Measurements from ENCODE around the gene HIPK4. TPM values are rescaled to one million over a fixed set of nuclear protein-coding genes. Genes with fewer than 3 reads are reported as not detected.

Gene HIPK4
- total and polyA plus RNA-seq, 2 experiments from 2014 or later, result 0.21 to 0.52 TPM

- TF ChIP-seq ZNF462 (CRISPR knock-in tag; IDR thresholded peaks at IDR 0.05), result no peak
Observed at GRCh38 chr19:40396886-40397567, 7.0 kb upstream of the HIPK4 start (continued).

GRCh38 chr19:40395956-40396355 lies 6.0 kb upstream of the HIPK4 start:
- Histone ChIP-seq H3K27ac (ENCODE audit: low read depth) (no peak overlapping the region), H3K4me1 (ENCODE audit: insufficient read depth) (no peaks in the 10 kb centered on the region), H3K36me3 (ENCODE audit: insufficient read depth) (no peaks in the 10 kb centered on the region), H3K4me2 (no peak overlapping the region), H3F3A (replicated peaks; ENCODE audit: low read depth) (peaks cover 4% of the 10 kb centered on the region), H3K79me2 (replicated peaks; ENCODE audit: insufficient read depth) (no peaks in the 10 kb centered on the region), H3K27me3 (ENCODE audit: insufficient read depth) (peaks cover 16% of the 10 kb centered on the region), H3K4me3 (no peak overlapping the region), H2AFZ (no peak overlapping the region), H4K20me1 (replicated peaks; ENCODE audit: insufficient read depth) (no peaks in the 10 kb centered on the region), H3K9me2 (ENCODE audit: insufficient read depth) (no peaks in the 10 kb centered on the region)
- peaks cover 16% of the 10 kb centered on the region for H3K4me1 Mint-ChIP-seq
- H3K27ac Mint-ChIP-seq, result no peak overlapping the region
- peaks cover 25% of the 10 kb centered on the region for H3K27me3 Mint-ChIP-seq (ENCODE audit: insufficient read depth, low read depth, poor library complexity)
- H3K36me3 Mint-ChIP-seq (ENCODE audit: low read depth), result no peaks in the 10 kb centered on the region
- DNase-seq (ENCODE audit: low spot score) (no peak), ATAC-seq (no peak)
- H3K4me3 Mint-ChIP-seq, result no peak overlapping the region
- H3K9me3 Mint-ChIP-seq, result no peaks in the 10 kb centered on the region; the same call in 2 of the 3 replicates
- TF ChIP-seq EZH2phosphoT487 (IDR thresholded peaks at IDR 0.05; ENCODE audit: unreplicated experiment), result no peak
- no peak for TF ChIP-seq CREB1 (CRISPR knock-in tag; IDR thresholded peaks at IDR 0.05; ENCODE audit: low read depth)
- TF ChIP-seq EZH2 (IDR thresholded peaks at IDR 0.05; ENCODE audit: low read depth, unreplicated experiment), result no peak
- no peak for TF ChIP-seq ZNF114 (CRISPR knock-in tag; IDR thresholded peaks at IDR 0.05)
- TF ChIP-seq ZNF331 (CRISPR knock-in tag; IDR thresholded peaks at IDR 0.05; ENCODE audit: low read depth), result no peak
- no peak for TF ChIP-seq ZNF462 (CRISPR knock-in tag; IDR thresholded peaks at IDR 0.05)
